ENCODE data around the gene PMP22.

DNA sequence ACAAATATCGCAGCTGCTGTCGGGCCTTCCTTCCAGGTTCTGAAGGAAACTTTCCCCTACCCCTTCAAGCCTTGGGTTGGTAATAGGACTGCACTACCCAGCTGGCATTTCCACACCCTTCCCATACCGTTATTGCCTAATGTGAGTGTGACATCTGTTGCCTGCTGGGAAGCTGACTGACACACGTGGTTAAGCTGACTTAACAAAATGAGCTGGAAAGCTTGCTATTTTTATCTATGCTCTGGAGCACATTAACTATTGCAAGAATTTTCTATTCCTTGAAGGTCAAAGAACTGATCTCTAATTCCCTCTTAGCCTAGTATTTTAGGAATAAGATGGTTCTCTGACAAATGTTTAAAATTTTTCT, 79.5 kb downstream of the PMP22 start:
- TF ChIP-seq, protein P1, sequence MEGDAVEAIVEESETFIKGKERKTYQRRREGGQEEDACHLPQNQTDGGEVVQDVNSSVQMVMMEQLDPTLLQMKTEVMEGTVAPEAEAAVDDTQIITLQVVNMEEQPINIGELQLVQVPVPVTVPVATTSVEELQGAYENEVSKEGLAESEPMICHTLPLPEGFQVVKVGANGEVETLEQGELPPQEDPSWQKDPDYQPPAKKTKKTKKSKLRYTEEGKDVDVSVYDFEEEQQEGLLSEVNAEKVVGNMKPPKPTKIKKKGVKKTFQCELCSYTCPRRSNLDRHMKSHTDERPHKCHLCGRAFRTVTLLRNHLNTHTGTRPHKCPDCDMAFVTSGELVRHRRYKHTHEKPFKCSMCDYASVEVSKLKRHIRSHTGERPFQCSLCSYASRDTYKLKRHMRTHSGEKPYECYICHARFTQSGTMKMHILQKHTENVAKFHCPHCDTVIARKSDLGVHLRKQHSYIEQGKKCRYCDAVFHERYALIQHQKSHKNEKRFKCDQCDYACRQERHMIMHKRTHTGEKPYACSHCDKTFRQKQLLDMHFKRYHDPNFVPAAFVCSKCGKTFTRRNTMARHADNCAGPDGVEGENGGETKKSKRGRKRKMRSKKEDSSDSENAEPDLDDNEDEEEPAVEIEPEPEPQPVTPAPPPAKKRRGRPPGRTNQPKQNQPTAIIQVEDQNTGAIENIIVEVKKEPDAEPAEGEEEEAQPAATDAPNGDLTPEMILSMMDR (IDR thresholded peaks at IDR 0.05; ENCODE audit: low read depth, low read length): no peak
- TF ChIP-seq MYC (IDR thresholded peaks at IDR 0.05; ENCODE audit: low read depth, low read length) (peak; percentile 84), POLR2A (IDR thresholded peaks at IDR 0.05; ENCODE audit: extremely low read depth, insufficient read length) (no peak)
- TF ChIP-seq, protein P2, sequence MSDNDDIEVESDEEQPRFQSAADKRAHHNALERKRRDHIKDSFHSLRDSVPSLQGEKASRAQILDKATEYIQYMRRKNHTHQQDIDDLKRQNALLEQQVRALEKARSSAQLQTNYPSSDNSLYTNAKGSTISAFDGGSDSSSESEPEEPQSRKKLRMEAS (IDR thresholded peaks at IDR 0.05; ENCODE audit: low read depth, low read length): peak; percentile 96

Data from NB4 (cell line).